Uterus (tissue), 2 donors: ENCODE measurements around the gene CYGB.

Experiments used
- CTCF ChIP-seq, 4 experiments: fragments of 200-600 bp in 2 of 4; fragments of 450-650 bp in 2 of 4; sonication (generic) in 2 of 4; IDR thresholded peaks; one replicate each; pipeline ENCODE4 v1.5.1; 2016 to 2019; ENCODE audit warnings: antibody characterized with exemption in 4 of 4, mild to moderate bottlenecking in 2 of 4, moderate library complexity in 1 of 4
- POLR2A ChIP-seq, 2 donors: fragments of 450-650 bp; IDR thresholded peaks; one replicate each; pipeline ENCODE4 v1.6.1; 2016; ENCODE audit warnings: antibody characterized with exemption in 2 of 2, mild to moderate bottlenecking in 1 of 2, moderate library complexity in 1 of 2

GRCh38 chr17:76497979-76498875, 39.3 kb downstream of the CYGB start:
- TF ChIP-seq CTCF (IDR thresholded peaks at IDR 0.05) (no peak), POLR2A (IDR thresholded peaks at IDR 0.05) (no peak)
